HG03520 (cell line): ENCODE results near the gene ZKSCAN8.

Source experiments
- ATAC-seq: cut with Tn5 transposase; IDR thresholded peaks from one replicate; pipeline ENCODE4 v1.9.1; 2021; ENCODE audit warnings: mild to moderate bottlenecking, moderate library complexity; ENCODE audit not compliant: unreplicated experiment

Gene ZKSCAN8

DNA sequence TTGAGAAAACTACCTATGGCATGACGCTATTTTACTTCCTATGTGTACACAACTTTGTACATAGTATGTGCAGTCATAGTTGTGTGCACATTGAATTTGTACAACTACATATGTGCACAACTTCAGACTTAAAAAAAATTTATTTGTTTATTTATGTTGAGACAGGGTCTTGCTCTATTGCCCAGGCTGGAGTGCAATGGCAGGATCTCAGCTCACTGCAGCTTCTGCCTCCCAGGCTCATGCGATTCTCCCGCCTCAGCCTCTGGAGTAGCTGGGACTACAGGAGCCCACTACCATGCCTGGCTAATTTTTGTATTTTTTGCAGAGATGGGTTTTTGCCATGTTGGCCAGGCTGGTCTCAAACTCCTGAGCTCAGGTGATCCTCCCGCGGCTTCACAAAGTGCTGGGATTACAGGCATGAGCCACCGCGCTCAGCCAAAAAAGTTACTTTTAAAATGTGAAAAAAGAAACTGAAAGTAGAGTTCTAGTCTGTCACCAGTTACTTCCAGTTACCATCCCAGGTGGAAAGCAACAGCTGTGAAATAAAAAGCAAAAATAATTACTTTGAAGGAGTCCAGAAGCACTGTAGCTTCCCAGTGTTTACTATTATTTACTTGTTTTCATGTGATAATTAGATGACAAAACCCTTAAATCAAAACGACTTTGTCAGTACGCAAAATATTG is 1.7 kb upstream of the ZKSCAN8 start:
- no peak for ATAC-seq

GRCh38 chr6:28140616-28141015 is 1.1 kb upstream of the ZKSCAN8 start:
- no peak for ATAC-seq

DNA sequence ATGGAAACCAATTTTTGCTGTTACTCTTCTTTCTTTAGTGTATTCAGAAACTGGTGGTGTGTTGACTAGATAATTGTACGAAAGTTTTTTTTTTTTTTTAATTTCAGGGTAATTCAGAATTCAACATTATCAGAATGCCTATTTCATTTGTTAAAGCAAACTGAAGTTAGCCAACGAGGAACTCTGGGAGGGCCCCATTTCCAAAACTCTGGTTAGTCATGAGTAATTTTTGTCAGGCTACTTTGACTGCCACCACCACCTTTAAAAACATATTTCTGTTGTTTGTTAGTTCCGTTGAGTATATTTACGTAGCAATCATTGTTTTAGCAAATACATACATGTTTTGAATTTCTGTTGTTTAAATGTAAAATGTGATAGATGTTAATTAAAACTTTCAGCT is 763 bp downstream of the ZKSCAN8 start:
- ATAC-seq: no peak

DNA sequence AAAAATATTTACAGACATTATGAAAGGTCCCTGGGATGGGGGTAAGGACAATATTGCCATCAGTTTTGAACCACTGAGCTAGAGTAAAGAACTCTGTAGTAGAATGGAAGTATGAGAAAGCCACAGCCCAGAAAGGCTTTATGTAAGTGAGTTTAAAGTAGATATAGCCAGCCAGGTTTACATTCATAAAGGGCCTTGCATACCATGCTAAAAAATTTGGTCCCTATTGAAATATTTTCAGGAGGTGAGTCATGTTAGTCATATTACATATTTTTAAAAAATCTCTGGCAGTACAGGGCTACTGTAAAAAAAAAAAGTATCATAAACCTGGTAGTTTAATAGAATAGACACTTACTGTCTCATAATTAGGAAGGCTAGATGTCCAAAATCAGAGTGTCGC is 3.5 kb downstream of the ZKSCAN8 start:
- ATAC-seq: no peak

- ATAC-seq: no peak
Observed at GRCh38 chr6:28152531-28152930, 10.8 kb downstream of the ZKSCAN8 start.

DNA sequence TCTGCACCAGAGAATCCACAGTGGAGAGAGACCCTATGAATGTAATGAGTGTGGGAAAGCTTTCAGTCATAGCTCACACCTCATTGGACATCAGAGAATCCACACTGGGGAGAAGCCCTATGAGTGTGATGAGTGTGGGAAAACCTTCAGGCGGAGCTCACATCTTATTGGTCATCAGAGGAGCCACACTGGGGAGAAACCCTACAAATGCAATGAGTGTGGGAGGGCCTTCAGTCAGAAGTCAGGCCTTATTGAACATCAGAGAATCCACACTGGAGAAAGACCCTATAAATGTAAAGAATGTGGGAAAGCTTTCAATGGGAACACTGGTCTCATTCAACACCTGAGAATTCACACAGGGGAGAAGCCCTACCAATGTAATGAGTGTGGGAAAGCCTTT is 11.9 kb downstream of the ZKSCAN8 start:
- no peak for ATAC-seq

DNA sequence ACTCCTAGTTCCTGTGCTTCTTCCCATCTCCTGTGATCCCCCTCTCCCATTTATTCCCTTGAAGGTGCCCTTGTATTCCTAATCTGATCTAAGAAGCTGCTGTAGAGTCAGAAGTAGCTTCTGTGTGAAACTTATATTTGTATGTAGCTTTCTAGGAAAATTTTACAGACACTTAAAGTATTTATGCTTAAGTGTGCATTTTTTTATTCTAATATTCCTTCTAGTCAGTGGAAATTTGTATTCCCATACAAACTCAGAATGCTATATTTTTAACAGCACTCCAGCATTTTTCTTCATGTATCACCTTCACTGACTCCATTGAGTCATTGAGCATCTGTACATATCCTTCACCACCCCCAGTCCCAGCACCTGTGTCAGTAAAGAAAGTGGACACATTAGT is 12.7 kb downstream of the ZKSCAN8 start:
- no peak for ATAC-seq

DNA sequence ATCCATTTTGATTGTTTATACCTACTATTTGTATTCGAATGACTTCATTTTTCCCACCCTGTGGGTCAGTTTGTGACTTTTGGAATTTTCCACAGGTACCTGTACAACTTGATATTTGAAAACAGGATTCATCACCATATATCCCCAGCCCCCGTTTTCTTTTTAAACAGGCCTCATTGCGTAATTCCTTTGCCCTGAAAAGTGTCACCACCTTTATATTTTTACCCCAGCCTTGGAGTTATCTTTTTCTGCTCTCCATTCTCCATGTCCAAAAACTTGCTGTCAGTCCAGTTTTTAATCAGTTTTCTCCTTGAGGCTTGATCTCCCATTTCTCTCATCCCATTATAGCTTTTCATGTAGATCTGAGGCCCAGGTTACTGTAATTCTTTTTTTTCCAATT is 16.6 kb downstream of the ZKSCAN8 start:
- no peak for ATAC-seq

GRCh38 chr6:28159029-28159607 is 17.4 kb downstream of the ZKSCAN8 start:
- ATAC-seq: no peak

DNA sequence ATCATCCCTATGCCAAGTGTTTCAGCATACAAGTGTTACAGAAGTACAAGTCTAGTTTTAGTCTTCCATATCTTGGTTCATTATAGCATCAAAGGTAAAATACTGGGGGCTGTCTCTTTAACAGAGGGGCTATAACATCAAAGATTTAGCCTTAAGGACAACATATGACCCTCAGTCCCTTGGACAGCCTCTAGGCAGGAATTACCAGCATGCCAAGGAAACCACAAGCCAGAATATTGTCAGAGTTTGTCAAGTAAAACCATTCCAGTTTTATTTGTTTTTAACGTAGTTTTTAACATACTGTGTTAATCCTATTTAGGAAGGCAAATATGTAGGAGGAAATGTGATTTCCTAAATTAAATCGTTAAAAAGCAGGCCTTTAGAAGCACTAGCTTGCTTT is 18.6 kb downstream of the ZKSCAN8 start:
- ATAC-seq: no peak

DNA sequence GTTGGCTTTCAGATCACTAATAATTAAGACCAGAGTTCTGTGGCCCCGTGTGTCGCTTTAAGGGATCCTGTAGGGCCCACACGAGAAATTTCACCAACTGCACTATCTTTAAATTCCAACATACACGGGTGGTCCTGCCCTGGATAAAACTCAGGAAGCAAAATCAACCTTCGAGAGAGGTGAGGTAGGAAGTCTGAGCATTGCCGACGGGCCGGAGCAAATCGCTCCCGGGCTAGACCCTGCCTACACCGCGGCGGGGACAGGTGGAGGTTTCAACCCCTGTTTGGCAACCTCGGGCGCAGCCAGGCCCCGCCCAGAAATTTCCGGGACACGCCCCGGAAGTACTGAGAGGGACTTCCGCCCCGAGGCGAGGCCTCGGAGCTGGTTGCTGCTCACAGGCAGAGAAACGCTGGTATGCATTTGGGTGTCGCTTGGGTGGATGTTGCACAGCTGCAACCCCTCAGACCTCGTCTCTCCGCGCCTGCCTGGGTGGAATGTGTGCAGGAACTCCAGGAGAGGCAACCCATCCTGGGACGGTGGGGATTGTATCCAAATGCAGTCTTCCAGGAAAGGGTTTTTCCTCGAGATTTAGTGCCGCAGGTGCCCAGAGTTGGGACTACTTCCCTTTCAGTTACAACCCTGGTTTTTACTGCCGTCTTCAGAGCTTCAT is 19.9 kb downstream of the ZKSCAN8 start:
- no peak for ATAC-seq

DNA sequence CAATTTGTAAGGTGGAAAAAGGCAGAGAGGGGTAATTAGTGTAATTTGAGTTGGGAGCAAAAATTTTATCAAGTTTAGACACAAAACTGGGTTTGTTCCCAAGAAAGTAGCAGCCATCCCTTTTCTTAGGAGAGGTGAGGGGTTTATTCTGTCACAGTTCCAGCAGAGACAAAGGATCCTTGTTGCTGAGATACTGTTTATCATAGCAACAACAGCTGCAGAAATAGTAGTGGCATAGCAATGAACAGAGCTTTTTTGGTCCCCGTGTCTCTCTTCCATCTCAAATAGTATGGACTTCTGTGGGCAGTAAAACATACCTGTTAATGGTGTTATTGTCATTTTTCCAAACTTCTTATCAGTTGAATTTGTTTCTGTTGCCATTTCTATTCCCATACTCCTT is 23.9 kb downstream of the ZKSCAN8 start:
- ATAC-seq: no peak

GRCh38 chr6:28167068-28167467 is 25.4 kb downstream of the ZKSCAN8 start:
- ATAC-seq: no peak

DNA sequence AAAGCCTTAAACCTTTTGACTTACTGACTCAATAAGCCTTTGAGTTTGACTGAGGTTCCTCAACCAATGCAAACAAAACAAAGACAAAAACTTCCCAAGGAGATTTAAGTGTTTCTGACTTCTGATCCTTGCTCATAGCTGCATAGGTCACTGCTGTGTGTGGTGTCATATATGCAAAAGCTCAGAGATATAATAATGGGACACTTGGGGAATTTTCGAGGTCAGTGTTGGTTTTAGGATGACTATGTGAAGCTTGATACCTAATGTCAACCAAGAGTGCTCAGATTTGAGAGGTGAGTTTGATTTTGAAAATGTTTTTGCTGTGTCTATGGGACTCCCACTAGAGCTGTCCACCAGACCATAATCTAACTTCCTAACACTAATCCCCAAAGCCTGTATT is 26.2 kb downstream of the ZKSCAN8 start:
- ATAC-seq: no peak

GRCh38 chr6:28171271-28171670 is 29.6 kb downstream of the ZKSCAN8 start:
- ATAC-seq: no peak

DNA sequence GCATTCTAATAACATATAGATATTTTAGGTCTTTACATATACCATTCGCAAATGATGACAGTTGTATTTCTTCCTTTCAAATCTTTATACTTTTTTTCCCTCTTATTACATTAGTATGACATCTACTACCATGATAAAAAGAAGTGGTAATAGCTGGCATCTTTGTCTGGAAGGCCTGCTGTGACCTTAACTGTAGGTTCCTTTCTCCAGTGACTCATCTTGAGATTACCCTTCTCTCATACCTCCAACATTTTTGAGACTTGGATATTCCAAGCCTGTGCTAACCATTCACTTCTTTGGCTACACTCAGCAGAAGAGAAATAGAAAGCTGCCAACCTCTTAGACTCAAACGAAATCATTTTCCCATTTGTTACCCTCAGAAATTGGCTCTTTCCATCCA is 30.3 kb downstream of the ZKSCAN8 start:
- ATAC-seq: no peak

DNA sequence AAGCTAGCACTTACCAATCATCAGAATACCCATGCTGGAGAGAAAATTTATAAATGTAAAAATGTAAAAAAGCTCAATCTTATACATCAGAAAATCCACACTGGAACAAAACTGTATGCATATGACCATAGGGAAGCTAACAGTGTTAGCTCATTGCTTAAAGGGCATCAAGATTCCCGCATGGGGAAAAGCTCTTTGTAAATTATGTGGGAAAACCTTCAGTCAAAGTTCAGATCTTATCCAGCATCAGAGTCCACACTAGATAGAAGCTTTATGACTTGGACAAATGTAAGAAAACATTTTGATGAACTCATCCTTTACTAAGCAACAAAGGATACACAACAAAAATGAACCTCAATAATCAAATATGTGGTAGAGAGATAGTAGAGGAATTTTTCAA is 34.7 kb downstream of the ZKSCAN8 start:
- ATAC-seq: no peak

GRCh38 chr6:28182255-28182654 is 40.6 kb downstream of the ZKSCAN8 start:
- no peak for ATAC-seq

DNA sequence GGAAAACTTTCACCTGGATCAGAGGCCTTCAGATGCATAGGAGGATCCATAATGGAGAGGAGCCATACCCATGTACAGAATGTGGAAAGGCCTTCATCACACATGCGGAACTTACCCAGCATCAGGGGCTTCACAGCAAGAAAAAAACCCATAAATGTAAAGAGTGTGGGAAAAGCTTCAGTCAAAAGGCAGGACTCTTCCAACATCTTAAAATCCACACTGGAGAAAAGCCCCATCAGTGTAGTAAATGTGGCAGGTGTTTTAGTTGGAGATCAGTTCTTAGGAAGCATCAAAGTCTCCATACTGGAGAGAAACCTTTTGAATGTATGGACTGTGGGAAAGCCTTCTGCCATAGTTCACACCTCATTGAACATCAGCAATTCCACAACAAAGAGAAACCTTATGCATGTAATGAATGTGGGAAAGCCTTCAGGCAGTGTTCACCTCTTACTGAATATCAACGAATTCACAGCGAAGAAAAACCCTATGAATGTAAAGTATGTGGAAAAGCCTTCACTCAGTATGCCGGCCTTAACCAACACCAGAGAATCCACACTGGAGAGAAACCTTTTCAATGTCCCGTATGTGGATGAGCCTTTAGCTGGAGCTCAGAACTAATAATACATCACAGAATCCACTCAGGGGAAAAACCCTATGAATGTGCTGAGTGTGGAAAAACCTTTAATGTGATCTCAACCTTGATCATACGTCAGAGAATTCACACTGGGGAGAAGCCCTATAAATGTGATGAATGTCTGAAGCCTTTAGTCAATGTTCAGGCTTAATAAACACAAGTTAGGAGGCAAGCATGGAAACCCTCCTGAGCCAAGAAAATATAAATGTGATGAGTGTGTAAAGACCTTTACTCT is 46.7 kb downstream of the ZKSCAN8 start:
- no peak for ATAC-seq

DNA sequence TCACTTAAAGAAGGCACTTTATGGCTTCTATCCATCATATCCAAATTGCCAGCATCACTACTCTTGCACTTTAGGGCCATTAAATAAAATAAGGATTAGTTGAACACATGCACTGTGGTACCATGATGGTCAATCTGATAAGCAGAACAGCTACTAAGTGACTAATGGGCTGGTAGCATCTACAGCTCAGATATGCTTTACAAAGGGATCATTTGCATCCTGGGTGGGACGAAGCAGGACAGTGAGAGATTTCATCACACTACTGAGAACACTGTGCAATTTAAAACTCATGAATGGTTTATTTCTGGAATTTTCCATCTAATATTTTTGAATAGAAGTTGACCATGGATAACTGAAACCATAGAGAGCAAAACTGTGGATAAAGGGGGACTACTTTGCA is 58.3 kb downstream of the ZKSCAN8 start:
- ATAC-seq: no peak

- no peak for ATAC-seq
Observed at GRCh38 chr6:28203201-28203600, 61.5 kb downstream of the ZKSCAN8 start.

DNA sequence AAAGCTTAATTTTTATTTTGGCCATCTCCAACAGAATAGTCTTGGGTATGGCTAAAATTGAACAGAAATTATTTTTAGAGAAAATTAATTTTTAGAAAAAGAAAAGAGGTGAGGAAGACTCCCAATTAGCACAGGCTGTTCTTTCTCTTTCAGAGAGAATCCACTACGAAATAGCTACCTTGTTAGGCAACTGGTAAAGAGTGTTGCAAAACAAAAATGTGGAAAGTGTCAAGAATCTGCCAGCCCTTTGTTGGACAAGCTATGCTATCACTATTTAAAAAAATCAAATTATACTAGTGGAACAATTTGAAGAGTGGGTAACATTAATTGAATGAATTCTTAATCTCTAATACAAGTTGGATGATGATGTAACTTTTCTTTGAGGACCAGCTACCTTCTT is 64.2 kb downstream of the ZKSCAN8 start:
- ATAC-seq: no peak
